HEK293 (cell line): ENCODE measurements around the gene EXTL1.

ENCODE experiments used
- REST ChIP-seq: fragments of 450-650 bp; formaldehyde crosslinking; IDR thresholded peaks from 2 replicates; pipeline ENCODE4 v1.5.1; 2016; ENCODE audit warnings: missing biosample characterization, missing genetic modification characterization
- ZBTB8A ChIP-seq: fragments of 450-650 bp; formaldehyde crosslinking; IDR thresholded peaks from 2 replicates; pipeline ENCODE4 v1.5.1; 2016; ENCODE audit warnings: missing biosample characterization, missing genetic modification characterization
- ZNF24 ChIP-seq: fragments of 450-650 bp; formaldehyde crosslinking; IDR thresholded peaks from 2 replicates; pipeline ENCODE4 v1.5.1; 2016; ENCODE audit warnings: missing biosample characterization, missing genetic modification characterization
- ZNF600 ChIP-seq: fragments of 450-650 bp; formaldehyde crosslinking; IDR thresholded peaks from 2 replicates; pipeline ENCODE4 v1.5.1; 2016; ENCODE audit warnings: missing biosample characterization, missing genetic modification characterization
- ZXDB ChIP-seq: fragments of 450-650 bp; formaldehyde crosslinking; IDR thresholded peaks from 2 replicates; pipeline ENCODE4 v1.5.1; 2016; ENCODE audit warnings: missing biosample characterization, missing genetic modification characterization
- TF ChIP-seq, protein P1 (sequence below): fragments of 450-650 bp; formaldehyde crosslinking; IDR thresholded peaks from 2 replicates; pipeline ENCODE4 v1.5.1; 2016; ENCODE audit warnings: missing biosample characterization, missing genetic modification characterization
- TF ChIP-seq, protein P2 (sequence below): fragments of 450-650 bp; formaldehyde crosslinking; IDR thresholded peaks from 2 replicates; pipeline ENCODE4 v1.5.1; 2016; ENCODE audit warnings: missing biosample characterization, missing genetic modification characterization

GRCh38 chr1:26019641-26020315 lies 1.8 kb upstream of the EXTL1 start:
- TF ChIP-seq, protein P1, sequence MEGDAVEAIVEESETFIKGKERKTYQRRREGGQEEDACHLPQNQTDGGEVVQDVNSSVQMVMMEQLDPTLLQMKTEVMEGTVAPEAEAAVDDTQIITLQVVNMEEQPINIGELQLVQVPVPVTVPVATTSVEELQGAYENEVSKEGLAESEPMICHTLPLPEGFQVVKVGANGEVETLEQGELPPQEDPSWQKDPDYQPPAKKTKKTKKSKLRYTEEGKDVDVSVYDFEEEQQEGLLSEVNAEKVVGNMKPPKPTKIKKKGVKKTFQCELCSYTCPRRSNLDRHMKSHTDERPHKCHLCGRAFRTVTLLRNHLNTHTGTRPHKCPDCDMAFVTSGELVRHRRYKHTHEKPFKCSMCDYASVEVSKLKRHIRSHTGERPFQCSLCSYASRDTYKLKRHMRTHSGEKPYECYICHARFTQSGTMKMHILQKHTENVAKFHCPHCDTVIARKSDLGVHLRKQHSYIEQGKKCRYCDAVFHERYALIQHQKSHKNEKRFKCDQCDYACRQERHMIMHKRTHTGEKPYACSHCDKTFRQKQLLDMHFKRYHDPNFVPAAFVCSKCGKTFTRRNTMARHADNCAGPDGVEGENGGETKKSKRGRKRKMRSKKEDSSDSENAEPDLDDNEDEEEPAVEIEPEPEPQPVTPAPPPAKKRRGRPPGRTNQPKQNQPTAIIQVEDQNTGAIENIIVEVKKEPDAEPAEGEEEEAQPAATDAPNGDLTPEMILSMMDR (tag by site-specific recombination): no peak
- TF ChIP-seq ZNF24 (tag by site-specific recombination) (no peak), ZXDB (tag by site-specific recombination) (no peak), REST (tag by site-specific recombination) (no peak), ZBTB8A (no peak), ZNF600 (tag by site-specific recombination) (no peak)
- TF ChIP-seq, protein P2, sequence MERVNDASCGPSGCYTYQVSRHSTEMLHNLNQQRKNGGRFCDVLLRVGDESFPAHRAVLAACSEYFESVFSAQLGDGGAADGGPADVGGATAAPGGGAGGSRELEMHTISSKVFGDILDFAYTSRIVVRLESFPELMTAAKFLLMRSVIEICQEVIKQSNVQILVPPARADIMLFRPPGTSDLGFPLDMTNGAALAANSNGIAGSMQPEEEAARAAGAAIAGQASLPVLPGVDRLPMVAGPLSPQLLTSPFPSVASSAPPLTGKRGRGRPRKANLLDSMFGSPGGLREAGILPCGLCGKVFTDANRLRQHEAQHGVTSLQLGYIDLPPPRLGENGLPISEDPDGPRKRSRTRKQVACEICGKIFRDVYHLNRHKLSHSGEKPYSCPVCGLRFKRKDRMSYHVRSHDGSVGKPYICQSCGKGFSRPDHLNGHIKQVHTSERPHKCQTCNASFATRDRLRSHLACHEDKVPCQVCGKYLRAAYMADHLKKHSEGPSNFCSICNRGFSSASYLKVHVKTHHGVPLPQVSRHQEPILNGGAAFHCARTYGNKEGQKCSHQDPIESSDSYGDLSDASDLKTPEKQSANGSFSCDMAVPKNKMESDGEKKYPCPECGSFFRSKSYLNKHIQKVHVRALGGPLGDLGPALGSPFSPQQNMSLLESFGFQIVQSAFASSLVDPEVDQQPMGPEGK (tag by site-specific recombination): no peak
